HG02571 (cell line): Measurements from ENCODE around the gene CCR5.
"Not testable (repeated sequence)": the region's sequence is repeated elsewhere in the genome, so short reads cannot be mapped to it uniquely, and the experiment has no call there.

Source experiments
- ATAC-seq: cut with Tn5 transposase; IDR thresholded peaks from one replicate; pipeline ENCODE4 v1.9.1; 2021; ENCODE audit warnings: mild to moderate bottlenecking, moderate library complexity; ENCODE audit not compliant: unreplicated experiment

Gene CCR5

GRCh38 chr3:46370839-46371518 is at the start of gene CCR5:
TSS of gene CCR5 (plus strand) at chr3:46370946. CDS start at chr3:46372903, 1,957 bp downstream.
- no peak for ATAC-seq

DNA sequence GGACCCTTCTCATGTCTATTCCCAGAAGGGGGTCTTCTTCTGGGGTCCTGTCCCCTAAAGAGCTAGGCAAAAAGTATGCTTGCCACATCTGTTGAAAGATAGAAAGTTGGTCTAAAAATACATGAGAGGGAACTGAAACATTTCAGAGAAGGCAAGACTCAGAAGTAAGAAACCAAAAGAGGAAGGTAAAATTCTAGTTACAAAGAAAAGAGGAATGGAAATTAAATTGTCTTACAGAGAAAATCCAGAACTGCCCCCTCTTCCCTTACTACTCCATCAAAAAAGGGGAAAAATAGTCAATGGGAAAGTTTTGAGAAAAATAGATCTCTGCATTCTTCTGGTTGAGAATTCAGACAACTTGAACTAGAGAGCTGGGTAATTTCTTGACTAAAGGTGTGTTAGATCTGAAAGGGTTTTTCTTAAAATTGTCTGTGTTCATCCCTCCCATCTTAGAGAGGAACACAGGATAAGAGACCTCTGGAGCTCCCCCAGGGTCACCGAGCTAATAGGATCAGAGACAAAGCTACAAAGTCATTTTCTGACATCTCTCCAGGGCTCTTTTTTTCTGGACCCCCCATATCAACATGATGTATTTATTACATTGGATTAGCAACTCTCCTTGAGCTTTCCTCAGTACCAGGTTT is 49.2 kb upstream of the CCR5 start:
- no peak for ATAC-seq

DNA sequence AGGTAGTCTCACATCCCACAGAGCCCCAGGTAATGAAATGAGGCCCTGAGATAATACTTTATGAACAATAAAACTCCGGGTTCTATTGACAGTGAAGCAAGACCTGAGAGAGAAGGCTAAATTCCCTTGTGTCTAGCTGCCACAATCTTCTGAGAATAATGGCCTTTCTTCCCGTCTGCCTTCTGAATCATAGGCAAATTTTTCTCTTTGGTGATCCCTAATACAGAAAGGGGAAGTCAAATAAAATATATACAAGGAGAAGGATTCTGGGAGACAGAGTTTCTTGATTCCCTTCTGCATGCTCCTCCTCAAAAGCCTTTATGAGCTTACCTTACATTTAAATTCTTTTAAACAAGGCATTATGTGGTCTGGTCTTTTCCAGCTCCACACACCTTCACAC is 46.7 kb upstream of the CCR5 start:
- no peak for ATAC-seq

DNA sequence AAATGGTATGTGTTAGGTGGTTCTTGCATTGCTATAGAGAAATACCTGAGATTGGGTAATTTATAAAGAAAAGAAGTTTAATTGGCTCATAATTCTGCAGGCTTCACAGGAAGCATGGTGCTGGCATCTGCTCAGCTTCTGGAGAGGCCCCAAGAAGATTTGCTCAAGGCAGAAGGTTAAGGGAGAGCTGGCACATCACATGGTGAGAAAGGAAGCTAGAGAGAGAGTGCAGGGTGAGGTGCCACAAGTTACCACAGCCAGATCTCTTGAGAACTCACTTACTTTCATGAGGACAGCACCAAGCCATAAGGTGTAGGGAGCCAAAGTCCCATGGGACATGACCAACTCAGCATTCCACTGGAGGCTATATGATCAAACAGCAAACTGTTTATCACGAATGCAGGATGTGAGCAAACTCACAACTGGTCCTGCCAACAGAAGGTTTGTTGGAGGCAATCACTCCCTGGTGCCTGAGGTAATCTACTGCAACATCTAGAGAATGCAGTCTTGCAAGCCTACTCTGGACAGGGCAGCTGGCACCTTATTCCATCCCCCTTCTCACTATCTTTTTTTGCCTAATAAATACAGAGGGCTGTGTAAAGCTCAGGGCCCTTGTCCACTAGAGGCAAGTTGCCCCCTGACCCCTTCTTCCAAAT is 45.0 kb upstream of the CCR5 start:
- ATAC-seq: no peak

DNA sequence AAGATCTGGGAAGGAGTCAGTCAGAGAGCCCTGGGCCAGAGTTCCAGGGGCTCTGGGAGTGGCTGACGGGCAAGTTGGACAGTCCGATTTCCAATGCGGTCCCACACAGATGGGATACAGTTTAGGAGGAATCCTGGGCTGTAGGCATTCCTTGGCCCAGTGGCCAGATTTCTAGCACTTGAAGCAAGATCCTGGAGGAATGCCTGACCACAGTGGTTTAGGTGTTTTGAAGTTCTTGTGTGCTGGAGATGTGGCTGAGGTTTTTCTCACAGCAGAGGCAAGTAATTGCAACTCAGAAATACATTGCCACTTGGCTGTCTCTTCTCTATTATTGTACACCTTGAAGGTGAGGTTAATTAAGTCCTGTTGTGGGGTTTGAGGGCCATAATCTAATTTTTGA is 40.1 kb upstream of the CCR5 start:
- ATAC-seq: not testable (repeated sequence)

DNA sequence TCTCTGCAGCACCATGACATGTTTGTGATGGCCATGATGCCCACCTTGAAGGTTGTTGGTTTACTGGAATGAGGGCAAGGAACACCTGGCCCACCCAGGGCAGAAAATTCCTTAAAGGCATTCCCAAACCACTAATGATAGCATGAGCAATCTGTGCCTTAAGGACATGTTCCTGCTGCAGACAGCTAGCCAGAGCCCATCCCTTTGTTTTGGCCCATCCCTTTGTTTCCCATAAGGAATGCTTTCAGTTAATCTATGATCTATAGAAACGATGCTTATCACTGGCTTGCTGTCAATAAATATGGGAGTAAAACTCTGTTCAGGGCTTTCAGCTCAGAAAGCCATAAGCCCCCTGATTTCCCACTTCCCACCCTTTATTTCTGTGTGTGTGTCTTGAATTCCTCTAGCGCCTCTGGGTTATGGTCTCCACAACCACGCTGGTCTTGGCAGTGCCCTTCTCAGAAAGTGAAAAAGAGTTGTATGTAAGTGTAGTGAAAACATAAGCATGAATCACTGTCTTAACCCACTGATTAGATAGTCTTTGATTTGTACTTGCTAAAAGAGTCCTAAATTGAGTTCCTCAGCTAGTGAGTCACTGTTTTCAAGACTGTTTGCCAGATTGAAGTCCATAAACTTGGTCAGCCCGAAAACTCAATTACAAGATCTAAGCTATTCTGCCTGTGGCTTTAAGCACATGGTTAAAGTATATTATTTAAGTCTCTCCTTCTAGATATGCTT is 35.8 kb upstream of the CCR5 start:
- no peak for ATAC-seq

GRCh38 chr3:46335541-46335940 is 35.2 kb upstream of the CCR5 start:
- ATAC-seq: no peak

GRCh38 chr3:46337911-46338310 is 32.8 kb upstream of the CCR5 start:
- ATAC-seq: no peak

DNA sequence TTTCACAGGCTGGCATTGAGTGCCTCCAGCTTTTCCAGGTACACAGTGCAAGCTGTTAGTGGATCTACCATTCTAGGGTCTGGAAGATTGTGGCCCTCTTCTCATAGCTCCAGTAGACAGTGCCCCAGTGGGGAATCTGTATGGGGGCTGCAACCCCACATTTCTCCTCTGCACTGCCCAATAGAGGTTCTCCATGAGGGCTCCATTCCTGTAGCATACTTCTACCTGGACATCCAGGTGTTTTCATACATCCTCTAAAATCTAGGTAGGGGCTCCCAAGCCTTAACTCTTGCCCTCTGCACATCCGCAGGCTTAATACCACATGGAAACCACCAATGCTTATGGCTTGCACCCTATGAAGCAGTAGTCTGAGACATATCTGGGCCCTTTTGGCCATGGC is 31.9 kb upstream of the CCR5 start:
- no peak for ATAC-seq

DNA sequence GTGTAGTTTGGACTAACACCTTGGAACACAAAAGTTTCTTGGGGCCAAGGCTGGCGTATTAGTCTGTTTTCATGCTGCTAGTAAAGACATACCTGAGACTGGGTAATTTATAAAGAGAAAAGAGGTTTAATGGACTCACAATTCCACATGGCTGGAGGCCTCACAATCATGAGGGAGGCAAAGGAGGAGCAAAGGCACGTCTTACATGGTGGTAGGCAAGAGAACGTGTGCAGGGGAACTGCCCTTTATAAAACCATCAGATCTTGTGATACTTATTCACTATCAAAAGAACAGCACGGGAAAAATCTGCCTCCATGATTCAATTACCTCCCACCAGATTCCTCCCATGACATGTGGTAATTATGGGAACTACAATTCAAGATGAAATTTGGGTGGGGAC is 26.3 kb upstream of the CCR5 start:
- no peak for ATAC-seq

GRCh38 chr3:46348823-46349482 is 21.8 kb upstream of the CCR5 start:
- no peak for ATAC-seq

DNA sequence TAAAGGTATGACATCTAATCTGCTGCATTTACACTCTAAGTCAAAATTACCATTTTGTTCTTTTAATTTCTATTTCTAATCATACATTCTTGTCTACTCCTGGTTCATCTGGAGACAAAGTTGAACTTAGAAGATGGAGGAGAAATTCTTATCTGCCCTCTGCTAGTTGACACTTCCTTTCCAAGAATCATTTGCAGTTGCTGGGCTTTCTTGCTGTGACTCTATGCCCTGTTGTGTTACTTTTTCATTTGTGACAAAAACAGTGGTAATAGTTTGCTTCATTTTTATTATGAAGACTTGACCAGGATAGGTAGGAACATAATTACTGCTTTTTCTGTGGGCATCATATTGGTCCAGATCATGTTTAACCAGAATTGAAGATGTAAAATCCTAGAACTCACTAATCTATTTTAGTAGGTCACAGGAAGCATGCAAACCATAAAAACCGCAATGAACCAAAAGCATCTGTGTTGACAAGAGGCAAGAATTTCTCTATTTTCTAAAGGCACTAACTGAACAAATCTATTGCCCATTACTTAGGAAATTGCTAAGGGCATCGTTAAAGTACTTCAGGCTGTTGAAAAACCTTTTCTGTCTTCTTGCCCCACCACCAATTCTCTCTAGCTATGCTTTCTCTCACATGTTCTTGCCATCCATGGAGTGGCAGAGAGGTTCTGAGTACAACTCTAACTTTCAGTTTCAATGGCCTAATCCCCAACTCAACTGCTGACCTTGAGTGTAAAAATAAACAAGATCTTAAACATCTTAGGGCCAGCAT is 21.1 kb upstream of the CCR5 start:
- peak; percentile 47 for ATAC-seq

- ATAC-seq: peak; percentile 31
These were observed 20.5 kb upstream of the CCR5 start for GRCh38 chr3:46350262-46350565.

DNA sequence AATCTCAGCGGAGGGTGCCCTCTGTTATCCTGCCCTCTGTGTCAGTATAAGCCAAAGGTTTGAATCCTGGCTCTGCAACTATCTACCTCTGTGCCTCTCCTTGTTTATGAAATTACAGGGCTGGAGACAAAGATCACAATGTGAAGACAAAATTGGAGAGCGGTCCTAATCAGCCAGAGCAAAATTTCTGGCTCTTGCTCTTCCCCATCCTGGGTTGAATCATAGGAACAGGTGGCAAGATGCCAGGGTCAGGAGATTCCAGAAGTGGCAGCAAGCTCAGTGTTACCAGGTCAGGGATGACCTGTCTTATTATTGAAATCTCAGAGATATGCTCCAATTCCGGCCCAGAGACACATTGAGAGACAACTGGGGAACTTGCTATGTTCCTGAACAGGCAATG is 19.1 kb upstream of the CCR5 start:
- ATAC-seq: no peak

DNA sequence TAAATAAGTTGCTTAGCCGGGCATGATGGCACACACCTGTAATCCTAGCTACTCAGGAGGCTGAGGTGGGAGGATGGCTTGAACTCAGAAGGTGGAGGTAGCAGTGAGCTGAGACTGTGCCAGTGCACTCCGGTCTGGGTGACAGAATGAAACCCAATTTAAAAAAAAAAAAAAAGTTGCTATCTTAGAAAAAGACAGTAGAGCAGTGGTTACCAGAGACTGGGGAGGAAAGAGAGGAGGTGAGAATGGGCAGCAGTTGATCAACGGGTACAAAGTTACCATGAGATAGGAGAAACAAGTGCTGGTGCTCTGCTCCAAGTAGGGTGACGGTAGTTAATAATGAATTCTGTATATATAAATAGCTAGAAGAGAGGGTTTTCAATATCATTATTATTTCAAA is 17.7 kb upstream of the CCR5 start:
- no peak for ATAC-seq

DNA sequence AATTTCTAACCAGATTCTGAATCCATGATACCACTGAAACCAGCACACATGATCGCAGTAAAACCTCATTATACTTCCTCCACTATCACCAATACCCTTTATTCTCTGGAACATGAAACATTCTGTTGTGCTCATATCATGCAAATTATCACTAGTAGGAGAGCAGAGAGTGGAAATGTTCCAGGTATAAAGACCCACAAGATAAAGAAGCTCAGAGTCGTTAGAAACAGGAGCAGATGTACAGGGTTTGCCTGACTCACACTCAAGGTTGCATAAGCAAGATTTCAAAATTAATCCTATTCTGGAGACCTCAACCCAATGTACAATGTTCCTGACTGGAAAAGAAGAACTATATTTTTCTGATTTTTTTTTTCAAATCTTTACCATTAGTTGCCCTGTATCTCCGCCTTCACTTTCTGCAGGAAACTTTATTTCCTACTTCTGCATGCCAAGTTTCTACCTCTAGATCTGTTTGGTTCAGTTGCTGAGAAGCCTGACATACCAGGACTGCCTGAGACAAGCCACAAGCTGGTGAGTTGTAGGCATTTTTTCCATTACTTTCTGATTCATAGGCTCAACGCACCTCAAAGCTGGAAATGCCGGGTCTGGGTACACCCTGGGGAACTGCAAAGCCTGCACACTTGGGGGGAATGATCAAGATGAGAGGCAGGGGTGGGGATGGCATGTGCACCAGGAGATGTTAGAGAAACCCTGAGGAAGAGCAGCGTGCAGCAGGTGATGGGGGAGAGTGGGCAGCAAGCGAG is 16.9 kb upstream of the CCR5 start, which contains the start of gene CCR2:
CCR2 (plus strand) TSS at position 465 of the 764 bp plus-strand sequence. CDS start 3,417 bp downstream, outside the sequence.
- ATAC-seq: no peak

DNA sequence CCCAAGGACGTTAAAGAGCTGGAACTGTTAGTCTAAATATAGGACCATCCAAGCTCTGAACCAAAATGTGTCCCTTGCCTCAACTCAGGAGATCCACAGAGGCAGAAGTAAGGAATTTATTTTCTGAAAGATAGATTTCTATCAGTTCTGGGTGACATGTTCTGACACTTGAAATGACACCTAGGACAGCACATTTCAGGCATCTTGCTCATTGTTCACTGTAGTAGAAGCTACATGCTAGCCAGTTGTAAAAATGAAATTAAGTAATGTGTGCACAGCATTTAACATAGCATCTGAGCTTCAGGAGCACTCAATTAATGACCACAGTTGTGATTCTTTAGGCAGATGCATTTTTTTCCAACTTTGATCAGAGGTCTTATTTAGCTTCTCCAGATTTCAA is 16.3 kb upstream of the CCR5 start:
- ATAC-seq: no peak

GRCh38 chr3:46354984-46355383 is 15.8 kb upstream of the CCR5 start:
- no peak for ATAC-seq

GRCh38 chr3:46356276-46356675 is 14.5 kb upstream of the CCR5 start:
- ATAC-seq: no peak

- ATAC-seq: no peak
These were observed 13.8 kb upstream of the CCR5 start for GRCh38 chr3:46356909-46357308.
